IMR-90 (cell line): ENCODE results near the gene CFAP210. TPM values are rescaled to one million over a fixed set of nuclear protein-coding genes. Genes with fewer than 3 reads are reported as not detected.

Source experiments
- ATAC-seq: fragments of 200-7000 bp; cut with Tn5 transposase; 2 replicates; pipeline ENCODE4 v1.9.1; 2020; ENCODE audit warnings: low read depth, mild to moderate bottlenecking, moderate library complexity
- BruUV-seq: library from RNA; stranded (reverse); fragments of 400-500 nt; replicated peaks from 2 replicates; lab custom pipeline; 2021; lab: Mats Ljungman, UMichigan
- CTCF ChIA-PET: fragments of 300-600 bp; formaldehyde crosslinking; extraction: SDS; loops from one replicate; lab custom pipeline; 2021; ENCODE audit warnings: antibody characterized with exemption; lab: Yijun Ruan, JAX
- POLR2A ChIA-PET: fragments of 300-600 bp; sonication (Branson Sonifier 250); formaldehyde crosslinking; loops from one replicate; lab custom pipeline; 2022; ENCODE audit warnings: antibody characterized with exemption; ENCODE audit not compliant: unreplicated experiment; lab: Charles Lee
- DNase-seq: peaks from one replicate; pipeline ENCODE4 v3.0.0; 2013
- H2AFZ ChIP-seq: replicated peaks from 2 replicates; pipeline ENCODE3; 2013; ENCODE audit warnings: low read length, mild to moderate bottlenecking; ENCODE audit not compliant: poor library complexity
- H2AK5ac ChIP-seq: 2 replicates; pipeline ENCODE4 v1.6.1; 2013; ENCODE audit warnings: low read depth, low read length, inconsistent platforms
- H2AK9ac ChIP-seq: replicated peaks from 2 replicates; pipeline ENCODE3; 2013; ENCODE audit warnings: mild to moderate bottlenecking, low read depth, low read length, moderate library complexity; ENCODE audit not compliant: poor library complexity
- H2BK120ac ChIP-seq: 2 replicates; pipeline ENCODE4 v1.6.1; 2013; ENCODE audit warnings: low read depth, low read length, inconsistent platforms
- H2BK15ac ChIP-seq: 3 replicates; pipeline ENCODE4 v1.6.1; 2013; ENCODE audit warnings: low read depth, low read length, inconsistent platforms
- H2BK20ac ChIP-seq: 2 replicates; pipeline ENCODE4 v1.6.1; 2013; ENCODE audit warnings: low read depth, mild to moderate bottlenecking, inconsistent platforms, low read length, moderate library complexity
- H2BK5ac ChIP-seq: 2 replicates; pipeline ENCODE4 v1.6.1; 2013; ENCODE audit warnings: mild to moderate bottlenecking, low read depth, low read length, inconsistent platforms; ENCODE audit not compliant: poor library complexity, severe bottlenecking
- H3K14ac ChIP-seq: replicated peaks from 2 replicates; pipeline ENCODE4 v1.6.1; 2013; ENCODE audit warnings: low read depth, low read length, inconsistent platforms
- H3K18ac ChIP-seq: 2 replicates; pipeline ENCODE4 v1.6.1; 2013; ENCODE audit warnings: low read depth, low read length, control low read depth
- H3K23ac ChIP-seq: 2 replicates; pipeline ENCODE4 v1.6.1; 2013; ENCODE audit warnings: low read depth, low read length, inconsistent platforms
- H3K27ac ChIP-seq: 2 replicates; pipeline ENCODE4 v1.5.1; 2013; ENCODE audit warnings: mild to moderate bottlenecking, control low read depth, low read length; ENCODE audit not compliant: insufficient read depth
- H3K27me3 ChIP-seq: 2 replicates; pipeline ENCODE4 v1.6.1; 2013; ENCODE audit warnings: low read length; ENCODE audit not compliant: control insufficient read depth, insufficient read depth
- H3K36me3 ChIP-seq: 2 replicates; pipeline ENCODE4 v1.6.1; 2013; ENCODE audit warnings: low read length, mixed read lengths; ENCODE audit not compliant: control insufficient read depth, insufficient read depth
- H3K4ac ChIP-seq: 2 replicates; pipeline ENCODE4 v1.6.1; 2013; ENCODE audit warnings: low read depth, low read length, inconsistent platforms
- H3K4me1 ChIP-seq: 2 replicates; pipeline ENCODE4 v1.6.1; 2013; ENCODE audit warnings: low read length, mixed read lengths; ENCODE audit not compliant: control insufficient read depth, insufficient read depth
- H3K4me2 ChIP-seq: 2 replicates; pipeline ENCODE4 v1.6.1; 2013; ENCODE audit warnings: low read depth, mild to moderate bottlenecking, control low read depth, low read length, moderate library complexity
- H3K4me3 ChIP-seq: 2 replicates; pipeline ENCODE4 v1.5.1; 2013; ENCODE audit warnings: low read depth, mild to moderate bottlenecking, control low read depth, low read length, moderate library complexity; ENCODE audit not compliant: insufficient read depth
- H3K56ac ChIP-seq: 2 replicates; pipeline ENCODE4 v1.6.1; 2013; ENCODE audit warnings: low read length, inconsistent platforms; ENCODE audit not compliant: insufficient read depth; ENCODE audit errors: extremely low read depth
- H3K79me1 ChIP-seq, 2 experiments: 2 replicates each; pipeline ENCODE4 v1.6.1; 2013; ENCODE audit warnings: low read length in 2 of 2, inconsistent platforms in 1 of 2, low read depth in 1 of 2
- H3K9ac ChIP-seq: 2 replicates; pipeline ENCODE4 v1.6.1; 2013; ENCODE audit warnings: low read depth, low read length, control low read depth
- H3K9me1 ChIP-seq: 2 replicates; pipeline ENCODE4 v1.6.1; 2013; ENCODE audit warnings: low read length, inconsistent platforms; ENCODE audit not compliant: insufficient read depth
- H3K9me3 ChIP-seq: 2 replicates; pipeline ENCODE4 v1.6.1; 2013; ENCODE audit warnings: low read length; ENCODE audit not compliant: control insufficient read depth, insufficient read depth
- H4K20me1 ChIP-seq: 2 replicates; pipeline ENCODE4 v1.6.1; 2013; ENCODE audit warnings: low read length, inconsistent platforms; ENCODE audit not compliant: insufficient read depth
- H4K5ac ChIP-seq: 2 replicates; pipeline ENCODE4 v1.6.1; 2013; ENCODE audit warnings: mild to moderate bottlenecking, low read depth, low read length, control low read depth
- H4K8ac ChIP-seq, 2 experiments: 2 replicates each; pipeline ENCODE4 v1.6.1; 2013; ENCODE audit warnings: low read depth in 2 of 2, low read length in 2 of 2, control low read depth in 1 of 2, inconsistent platforms in 1 of 2
- H4K91ac ChIP-seq: 2 replicates; pipeline ENCODE4 v1.6.1; 2013; ENCODE audit warnings: low read depth, low read length, inconsistent platforms; ENCODE audit not compliant: insufficient read depth
- BHLHE40 ChIP-seq: fragments of 150-350 bp; IDR thresholded peaks from 2 replicates; pipeline ENCODE4 v1.6.1; 2016; ENCODE audit warnings: mild to moderate bottlenecking, low read depth, low read length
- CEBPB ChIP-seq: IDR thresholded peaks from 2 replicates; pipeline ENCODE4 v1.6.1; 2012; ENCODE audit warnings: low read depth, low read length, improper control_type of control experiment
- CHD1 ChIP-seq: IDR thresholded peaks from 2 replicates; pipeline ENCODE4 v1.6.1; 2012; ENCODE audit warnings: low read depth, low read length, improper control_type of control experiment
- ELK1 ChIP-seq: fragments of 150-350 bp; IDR thresholded peaks from 2 replicates; pipeline ENCODE4 v1.6.1; 2016; ENCODE audit warnings: low read depth, mild to moderate bottlenecking, low read length, moderate library complexity, borderline replicate concordance
- FOS ChIP-seq: fragments of 150-350 bp; IDR thresholded peaks from 2 replicates; pipeline ENCODE4 v1.6.1; 2016; ENCODE audit warnings: low read depth, low read length
- MAFK ChIP-seq: IDR thresholded peaks from 2 replicates; pipeline ENCODE4 v1.6.1; 2012; ENCODE audit warnings: low read depth, low read length, improper control_type of control experiment
- MAZ ChIP-seq: IDR thresholded peaks from 2 replicates; pipeline ENCODE4 v1.6.1; 2012; ENCODE audit warnings: low read depth, mild to moderate bottlenecking, low read length, improper control_type of control experiment, moderate library complexity, borderline replicate concordance
- MXI1 ChIP-seq: IDR thresholded peaks from 2 replicates; pipeline ENCODE4 v1.6.1; 2012; ENCODE audit warnings: low read depth, mild to moderate bottlenecking, low read length, moderate library complexity, borderline replicate concordance
- NFE2L2 ChIP-seq: fragments of 150-350 bp; IDR thresholded peaks from 2 replicates; pipeline ENCODE4 v1.6.1; 2016; ENCODE audit warnings: low read depth, mild to moderate bottlenecking, low read length
- POLR2A ChIP-seq: IDR thresholded peaks from 2 replicates; pipeline ENCODE4 v1.6.1; 2012; ENCODE audit warnings: mild to moderate bottlenecking, low read depth, low read length
- RAD21 ChIP-seq: IDR thresholded peaks from 2 replicates; pipeline ENCODE4 v1.6.1; 2012; ENCODE audit warnings: low read length, improper control_type of control experiment
- RCOR1 ChIP-seq: IDR thresholded peaks from 2 replicates; pipeline ENCODE4 v1.6.1; 2012; ENCODE audit warnings: mild to moderate bottlenecking, low read length, improper control_type of control experiment; ENCODE audit not compliant: insufficient replicate concordance
- RFX5 ChIP-seq: IDR thresholded peaks from 2 replicates; pipeline ENCODE4 v1.8.0; 2012; ENCODE audit warnings: low read depth, mild to moderate bottlenecking, low read length, moderate library complexity
- SMC3 ChIP-seq: fragments of 150-350 bp; IDR thresholded peaks from 2 replicates; pipeline ENCODE4 v1.6.1; 2016; ENCODE audit warnings: low read depth, mild to moderate bottlenecking, antibody characterized with exemption, low read length, moderate library complexity
- WGBS, 2 experiments: methylation state at CpG; one replicate each; pipeline versions ENCODE4 v1.1.5 to v1.1.7; 2013; ENCODE audit warnings: missing lambda C conversion rate in 2 of 2; ENCODE audit not compliant: insufficient read length in 1 of 2; ENCODE audit errors: extremely low coverage in 2 of 2; 5-methylcytosine and 5-hydroxymethylcytosine counted together
- dilution Hi-C: fragments of 300-500 bp; cut with HindIII; formaldehyde crosslinking; loops from one replicate; pipeline ENCODE4 v1.14.3; 2018; ENCODE audit warnings: low sequenced_read_pairs; ENCODE audit not compliant: unreplicated experiment
- in situ Hi-C: fragments of 300-500 bp; cut with MboI; formaldehyde crosslinking; loops from 3 replicates; pipeline ENCODE4 v1.14.3; 2019; ENCODE audit warnings: low sequenced_read_pairs, inconsistent platforms, mixed read lengths
- intact Hi-C: fragments of 100-400 bp; cut with micrococcal nuclease; formaldehyde crosslinking; loops from 2 replicates; pipeline ENCODE4 v1.10.0; 2022
- polyA plus RNA-seq, 3 experiments: library from polyadenylated mRNA; depleted of rRNA; stranded (reverse); fragments of >200 nt; gene quantifications; 2 replicates each; pipeline ENCODE4 v1.2.3, GENCODE V29; 2012; ENCODE audit warnings: low replicate concordance in 1 of 3
- total RNA-seq: library from RNA; depleted of rRNA; stranded (reverse); fragments of >200 nt; gene quantifications from 2 replicates; pipeline ENCODE4 v1.2.3, GENCODE V29; 2012
- TF ChIP-seq, protein P1 (sequence below): fragments of 150-350 bp; IDR thresholded peaks from 2 replicates; pipeline ENCODE4 v1.6.1; 2017; ENCODE audit warnings: mild to moderate bottlenecking, antibody characterized with exemption, low read length, low read depth
- TF ChIP-seq, protein P2 (sequence below): conservative IDR thresholded peaks from 2 replicates; pipeline ENCODE4 v1.5.1; 2012; ENCODE audit warnings: mild to moderate bottlenecking, low read depth, low read length, improper control_type of control experiment

Gene CFAP210
- total and polyA plus RNA-seq, 2 of the 4 experiments (the other 2 are of a cell fraction): not detected

DNA sequence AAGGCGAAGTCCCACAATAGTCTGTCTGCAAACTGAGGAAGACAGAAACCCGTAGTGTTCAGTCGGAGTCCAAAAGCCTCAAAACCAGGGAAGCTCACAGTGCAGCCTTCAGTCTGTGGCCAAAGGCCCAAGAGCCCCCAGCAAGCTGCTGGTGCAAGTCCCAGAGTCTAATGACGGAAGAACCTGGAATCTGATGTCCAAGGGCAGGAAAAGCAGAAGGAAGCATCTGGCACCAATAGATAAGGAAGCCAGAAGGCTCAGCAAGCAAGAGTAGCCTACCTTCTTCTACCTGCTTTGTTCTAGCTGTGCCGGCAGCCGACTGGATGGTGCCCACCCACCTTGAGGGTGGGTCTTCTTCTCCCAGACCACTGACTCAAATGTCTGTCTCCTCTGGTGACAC lies 21.8 kb downstream of the CFAP210 start:
- CTCF ChIA-PET: no interaction called here
- dilution Hi-C loops: no loop called here
- intact Hi-C loops: no loop called here
- WGBS, 2 experiments: 81% methylated on average over 3 of the region's 6 CpGs; no CpG with 5 or more reads in 1 of the 2 experiments
- Histone ChIP-seq H4K91ac (no peak overlapping the region), H2AFZ (peak overlapping the region; percentile 10), H2BK20ac (no peak overlapping the region), H3K4ac (no peak overlapping the region), H3K4me3 (no peak overlapping the region), H3K18ac (no peak overlapping the region), H3K36me3 (no peaks in the 10 kb centered on the region), H3K9me3 (no peaks in the 10 kb centered on the region), H3K9ac (no peak overlapping the region), H2BK120ac (no peak overlapping the region), H3K4me1 (no peaks in the 10 kb centered on the region), H3K27me3 (peaks cover 4% of the 10 kb centered on the region; the same call in 1 of the 2 replicates), H2AK9ac (no peak overlapping the region), H2BK5ac (no peak overlapping the region), H2AK5ac (no peak overlapping the region), H4K5ac (no peak overlapping the region), H3K4me2 (no peak overlapping the region), H4K20me1 (no peaks in the 10 kb centered on the region), H3K23ac (no peak overlapping the region), H3K14ac (no peak overlapping the region), H4K8ac (no peak overlapping the region), H3K27ac (no peak overlapping the region), H2BK15ac (no peak overlapping the region), H3K79me1 (no peaks in the 10 kb centered on the region), H3K56ac (no peak overlapping the region), H3K9me1 (no peaks in the 10 kb centered on the region)
- no peak for TF ChIP-seq ELK1
- no peak for TF ChIP-seq MAZ
- TF ChIP-seq MAFK: no peak
- TF ChIP-seq BHLHE40: no peak
- TF ChIP-seq, protein P1, sequence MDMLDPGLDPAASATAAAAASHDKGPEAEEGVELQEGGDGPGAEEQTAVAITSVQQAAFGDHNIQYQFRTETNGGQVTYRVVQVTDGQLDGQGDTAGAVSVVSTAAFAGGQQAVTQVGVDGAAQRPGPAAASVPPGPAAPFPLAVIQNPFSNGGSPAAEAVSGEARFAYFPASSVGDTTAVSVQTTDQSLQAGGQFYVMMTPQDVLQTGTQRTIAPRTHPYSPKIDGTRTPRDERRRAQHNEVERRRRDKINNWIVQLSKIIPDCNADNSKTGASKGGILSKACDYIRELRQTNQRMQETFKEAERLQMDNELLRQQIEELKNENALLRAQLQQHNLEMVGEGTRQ: no peak
- no peak for TF ChIP-seq MXI1
- no peak for TF ChIP-seq FOS
- no peak for TF ChIP-seq CEBPB
- no peak for TF ChIP-seq RFX5
- TF ChIP-seq RCOR1: no peak
- TF ChIP-seq SMC3: no peak
- TF ChIP-seq NFE2L2: no peak
- TF ChIP-seq CHD1: no peak
- TF ChIP-seq RAD21: no peak
- TF ChIP-seq, protein P2, sequence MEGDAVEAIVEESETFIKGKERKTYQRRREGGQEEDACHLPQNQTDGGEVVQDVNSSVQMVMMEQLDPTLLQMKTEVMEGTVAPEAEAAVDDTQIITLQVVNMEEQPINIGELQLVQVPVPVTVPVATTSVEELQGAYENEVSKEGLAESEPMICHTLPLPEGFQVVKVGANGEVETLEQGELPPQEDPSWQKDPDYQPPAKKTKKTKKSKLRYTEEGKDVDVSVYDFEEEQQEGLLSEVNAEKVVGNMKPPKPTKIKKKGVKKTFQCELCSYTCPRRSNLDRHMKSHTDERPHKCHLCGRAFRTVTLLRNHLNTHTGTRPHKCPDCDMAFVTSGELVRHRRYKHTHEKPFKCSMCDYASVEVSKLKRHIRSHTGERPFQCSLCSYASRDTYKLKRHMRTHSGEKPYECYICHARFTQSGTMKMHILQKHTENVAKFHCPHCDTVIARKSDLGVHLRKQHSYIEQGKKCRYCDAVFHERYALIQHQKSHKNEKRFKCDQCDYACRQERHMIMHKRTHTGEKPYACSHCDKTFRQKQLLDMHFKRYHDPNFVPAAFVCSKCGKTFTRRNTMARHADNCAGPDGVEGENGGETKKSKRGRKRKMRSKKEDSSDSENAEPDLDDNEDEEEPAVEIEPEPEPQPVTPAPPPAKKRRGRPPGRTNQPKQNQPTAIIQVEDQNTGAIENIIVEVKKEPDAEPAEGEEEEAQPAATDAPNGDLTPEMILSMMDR: no peak
- no peak for TF ChIP-seq POLR2A
- no TSS peak for BruUV-seq
- ATAC-seq: no peak
- no peak for DNase-seq
- POLR2A ChIA-PET: no interaction called here
- in situ Hi-C loops: no loop called here
